Naive thymus-derived CD8-positive, alpha-beta T cell (primary cell): ENCODE data around the gene SLC6A1. TPM values are rescaled to one million over a fixed set of nuclear protein-coding genes. Genes with fewer than 3 reads are reported as not detected.
A peak's percentile ranks its signal among the peaks of the same experiment; 100 is the strongest.
"Not testable (repeated sequence)": the region's sequence is repeated elsewhere in the genome, so short reads cannot be mapped to it uniquely, and the experiment has no call there.

Source experiments
- ATAC-seq, 2 donors: fragments of 150-1000 bp; cut with Tn5 transposase in 1 of 2; sonication (Bioruptor Pico), chemical (Tn5 transposase) in 1 of 2; 1 replicate in 1 of 2; 2 replicates in 1 of 2; pipeline ENCODE4 v1.10.0; 2021; ENCODE audit warnings: mild to moderate bottlenecking in 2 of 2, moderate library complexity in 2 of 2
- POLR2A ChIA-PET: fragments of 350-600 bp; sonication (Branson Sonifier 250); formaldehyde crosslinking; loops from one replicate; lab custom pipeline; 2021; ENCODE audit warnings: antibody characterized with exemption; lab: Charles Lee
- DNase-seq, 10 donors: peaks; one replicate each; pipeline versions ENCODE4 v3.0.0 to v3.0.0-alpha.2; 2020 to 2022
- H3K27ac Mint-ChIP-seq, 10 donors: one replicate each; pipeline ENCODE4 v1.8.0; 2020 to 2022; ENCODE audit warnings: mild to moderate bottlenecking in 10 of 10, mixed read lengths in 10 of 10, moderate library complexity in 4 of 10, inconsistent platforms in 1 of 10
- H3K27me3 Mint-ChIP-seq, 5 donors: one replicate each; pipeline ENCODE4 v1.8.0; 2021 to 2022; ENCODE audit warnings: mixed read lengths in 5 of 5
- H3K36me3 Mint-ChIP-seq, 3 donors: one replicate each; pipeline ENCODE4 v1.8.0; 2020 to 2022; ENCODE audit warnings: mixed read lengths in 3 of 3, mild to moderate bottlenecking in 2 of 3, inconsistent platforms in 1 of 3
- H3K4me1 Mint-ChIP-seq, 4 donors: one replicate each; pipeline ENCODE4 v1.8.0; 2021 to 2022; ENCODE audit warnings: mixed read lengths in 4 of 4
- H3K4me3 Mint-ChIP-seq, 10 donors: one replicate each; pipeline ENCODE4 v1.8.0; 2020 to 2022; ENCODE audit warnings: mild to moderate bottlenecking in 10 of 10, mixed read lengths in 10 of 10, moderate library complexity in 6 of 10, inconsistent platforms in 1 of 10
- H3K9me3 Mint-ChIP-seq, 9 donors: one replicate each; pipeline ENCODE4 v1.8.0; 2020 to 2022; ENCODE audit warnings: mixed read lengths in 9 of 9, mild to moderate bottlenecking in 3 of 9, inconsistent platforms in 1 of 9, moderate library complexity in 1 of 9
- polyA plus RNA-seq, 3 donors: library from polyadenylated mRNA; unstranded; fragments of 300-500 nt; fragmentation: Illumina TruSeq; gene quantifications; one replicate each; pipeline ENCODE4 v1.2.3, GENCODE V29; 2021
- total RNA-seq, 8 experiments: library from RNA in 2 of 8; stranded (reverse) in 2 of 8; gene quantifications; one replicate each; pipeline ENCODE4 v1.2.3 and lab custom pipeline; 2021 to 2026

SLC6A1 gene
- total and polyA plus RNA-seq, 5 experiments from 2014 or later = not detected

- no peaks in the 10 kb centered on the region for H3K4me1 Mint-ChIP-seq
- ATAC-seq = no peak
- no peak overlapping the region for H3K27ac Mint-ChIP-seq
- H3K36me3 Mint-ChIP-seq = no peaks in the 10 kb centered on the region
- H3K27me3 Mint-ChIP-seq = peaks cover 0 to 23% (median 11%) of the 10 kb centered on the region in 5 donors
- peaks cover 0 to 3% (median 0%) of the 10 kb centered on the region in 9 donors for H3K9me3 Mint-ChIP-seq
- H3K4me3 Mint-ChIP-seq = no peak overlapping the region
- POLR2A ChIA-PET = no interaction called here
- DNase-seq = no peak
These were observed 55.0 kb downstream of the SLC6A1 start for GRCh38 chr3:11047500-11047899.

GRCh38 chr3:11050666-11051323, 58.2 kb downstream of the SLC6A1 start:
- Mint-ChIP-seq H3K4me3 (no peak overlapping the region), H3K36me3 (no peaks in the 10 kb centered on the region), H3K27me3 (peaks cover 10 to 25% (median 16%) of the 10 kb centered on the region in 5 donors), H3K4me1 (no peaks in the 10 kb centered on the region), H3K27ac (no peak overlapping the region), H3K9me3 (no peaks in the 10 kb centered on the region)
- ATAC-seq (no peak), DNase-seq (no peak)
- POLR2A ChIA-PET = no interaction called here

DNA sequence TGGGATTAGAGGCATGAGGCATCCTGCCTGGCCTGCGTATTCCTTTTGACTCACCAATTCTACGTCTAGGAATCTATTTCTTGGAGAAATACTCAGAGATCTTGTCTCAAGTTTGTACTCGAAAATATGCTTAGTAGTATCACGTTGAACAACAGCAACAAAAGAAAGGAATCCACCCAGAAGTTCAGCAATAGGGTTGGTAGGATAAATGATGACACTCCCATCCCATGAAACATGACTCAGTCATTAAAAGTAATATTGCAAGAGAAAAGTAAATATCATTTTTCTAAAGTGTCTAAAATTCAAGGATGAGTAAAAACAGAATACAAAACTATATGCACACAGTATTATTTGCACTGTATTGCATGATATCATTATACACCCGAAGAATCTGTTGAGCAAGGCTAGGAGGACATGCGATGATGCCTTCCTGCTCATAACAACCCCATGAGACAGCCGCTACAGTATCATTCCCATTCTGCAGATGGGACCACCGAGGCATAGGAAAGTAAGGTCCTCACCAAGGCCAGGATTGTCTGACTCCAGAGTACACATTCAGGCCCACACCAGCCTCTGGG, 61.5 kb downstream of the SLC6A1 start:
- Mint-ChIP-seq H3K4me1 (peaks cover 0 to 3% (median 0%) of the 10 kb centered on the region in 4 donors), H3K36me3 (no peaks in the 10 kb centered on the region), H3K4me3 (no peak overlapping the region), H3K27ac (no peak overlapping the region), H3K27me3 (peaks cover 16 to 38% (median 32%) of the 10 kb centered on the region in 5 donors), H3K9me3 (no peaks in the 10 kb centered on the region)
- no peak for ATAC-seq
- no peak for DNase-seq
- POLR2A ChIA-PET = no interaction called here

DNA sequence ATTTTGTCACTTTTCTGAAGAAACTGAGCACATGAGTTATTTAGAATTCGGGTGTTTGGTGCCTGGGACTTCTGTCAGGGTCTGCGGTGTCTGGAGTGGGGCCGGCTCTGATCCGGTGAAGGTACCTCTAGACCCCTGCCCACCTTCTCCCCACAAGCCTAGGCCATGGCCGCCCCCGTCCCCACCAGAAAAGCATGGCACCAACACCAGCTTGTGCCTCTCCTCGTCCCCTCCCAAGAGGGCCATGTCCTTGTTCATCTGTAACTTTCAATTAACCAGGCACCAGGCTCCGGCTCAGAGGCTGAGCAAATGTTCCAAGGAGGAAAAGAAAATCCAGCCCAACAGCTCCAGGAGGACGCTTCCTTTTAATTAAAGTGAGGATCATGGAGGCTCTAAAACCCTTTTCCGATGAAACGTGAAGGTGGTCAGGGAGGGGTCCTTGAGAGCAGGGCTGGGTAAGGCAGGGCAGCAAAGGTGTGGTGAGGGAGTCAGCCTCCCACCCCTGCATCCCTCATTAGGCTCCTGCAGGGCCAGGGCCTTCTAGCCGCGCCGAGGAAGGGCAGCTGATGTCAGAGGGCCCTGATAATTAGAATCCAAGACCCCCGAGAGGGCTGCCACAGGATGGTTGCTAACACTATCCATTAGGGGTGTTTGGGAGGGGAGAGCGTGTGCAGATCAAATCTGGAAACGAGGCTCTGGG, 62.3 kb downstream of the SLC6A1 start:
- ATAC-seq (no peak), DNase-seq (no peak)
- Mint-ChIP-seq H3K9me3 (no peaks in the 10 kb centered on the region), H3K36me3 (no peaks in the 10 kb centered on the region), H3K27ac (no peak overlapping the region), H3K27me3 (peaks cover 16 to 38% (median 29%) of the 10 kb centered on the region in 5 donors), H3K4me1 (peaks cover 0 to 3% (median 0%) of the 10 kb centered on the region in 4 donors), H3K4me3 (no peak overlapping the region)
- POLR2A ChIA-PET = no interaction called here

GRCh38 chr3:11055496-11055895, 62.9 kb downstream of the SLC6A1 start:
- H3K36me3 Mint-ChIP-seq = no peaks in the 10 kb centered on the region
- H3K9me3 Mint-ChIP-seq = no peaks in the 10 kb centered on the region
- no peak overlapping the region for H3K4me3 Mint-ChIP-seq
- peaks cover 16 to 38% (median 29%) of the 10 kb centered on the region in 5 donors for H3K27me3 Mint-ChIP-seq
- H3K4me1 Mint-ChIP-seq = peaks cover 0 to 3% (median 3%) of the 10 kb centered on the region in 4 donors
- no peak overlapping the region for H3K27ac Mint-ChIP-seq
- POLR2A ChIA-PET = no interaction called here
- ATAC-seq (no peak), DNase-seq (no peak)

GRCh38 chr3:11056531-11057050, 64.0 kb downstream of the SLC6A1 start:
- DNase-seq = no peak
- peaks cover 0 to 3% (median 3%) of the 10 kb centered on the region in 4 donors for H3K4me1 Mint-ChIP-seq
- H3K9me3 Mint-ChIP-seq = no peaks in the 10 kb centered on the region
- no peak overlapping the region for H3K27ac Mint-ChIP-seq
- peaks cover 16 to 32% (median 26%) of the 10 kb centered on the region in 5 donors for H3K27me3 Mint-ChIP-seq
- no peak for ATAC-seq
- POLR2A ChIA-PET = no interaction called here
- H3K36me3 Mint-ChIP-seq = no peaks in the 10 kb centered on the region
- H3K4me3 Mint-ChIP-seq = peak overlapping the region in 1 of 10 donors; percentile 1

DNA sequence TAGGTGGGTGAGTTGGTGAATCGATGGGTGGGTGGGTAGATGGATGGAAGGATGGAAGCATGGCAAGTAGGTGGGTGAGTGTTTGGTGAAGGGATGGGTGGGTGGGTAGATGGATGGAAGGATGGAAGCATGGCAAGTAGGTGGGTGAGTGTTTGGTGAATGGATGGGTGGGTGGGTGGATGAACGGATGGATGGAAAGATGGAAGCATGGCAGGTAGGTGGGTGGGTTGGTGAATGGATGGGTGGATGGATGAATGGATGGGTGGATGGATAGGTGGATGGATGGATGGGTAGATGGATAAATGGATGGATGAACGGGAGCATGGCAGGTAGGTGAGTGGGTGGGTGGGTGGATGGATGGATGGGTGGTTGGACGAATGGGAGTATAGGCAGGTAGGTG, 65.1 kb downstream of the SLC6A1 start:
- POLR2A ChIA-PET = no interaction called here
- no peaks in the 10 kb centered on the region for H3K36me3 Mint-ChIP-seq
- no peak overlapping the region for H3K27ac Mint-ChIP-seq
- H3K27me3 Mint-ChIP-seq = peaks cover 19 to 31% (median 26%) of the 10 kb centered on the region in 5 donors
- H3K4me3 Mint-ChIP-seq = no peak overlapping the region
- peaks cover 0 to 3% (median 3%) of the 10 kb centered on the region in 4 donors for H3K4me1 Mint-ChIP-seq
- H3K9me3 Mint-ChIP-seq = peaks cover 0 to 2% (median 0%) of the 10 kb centered on the region in 9 donors
- ATAC-seq = no peak
- DNase-seq = no peak

DNA sequence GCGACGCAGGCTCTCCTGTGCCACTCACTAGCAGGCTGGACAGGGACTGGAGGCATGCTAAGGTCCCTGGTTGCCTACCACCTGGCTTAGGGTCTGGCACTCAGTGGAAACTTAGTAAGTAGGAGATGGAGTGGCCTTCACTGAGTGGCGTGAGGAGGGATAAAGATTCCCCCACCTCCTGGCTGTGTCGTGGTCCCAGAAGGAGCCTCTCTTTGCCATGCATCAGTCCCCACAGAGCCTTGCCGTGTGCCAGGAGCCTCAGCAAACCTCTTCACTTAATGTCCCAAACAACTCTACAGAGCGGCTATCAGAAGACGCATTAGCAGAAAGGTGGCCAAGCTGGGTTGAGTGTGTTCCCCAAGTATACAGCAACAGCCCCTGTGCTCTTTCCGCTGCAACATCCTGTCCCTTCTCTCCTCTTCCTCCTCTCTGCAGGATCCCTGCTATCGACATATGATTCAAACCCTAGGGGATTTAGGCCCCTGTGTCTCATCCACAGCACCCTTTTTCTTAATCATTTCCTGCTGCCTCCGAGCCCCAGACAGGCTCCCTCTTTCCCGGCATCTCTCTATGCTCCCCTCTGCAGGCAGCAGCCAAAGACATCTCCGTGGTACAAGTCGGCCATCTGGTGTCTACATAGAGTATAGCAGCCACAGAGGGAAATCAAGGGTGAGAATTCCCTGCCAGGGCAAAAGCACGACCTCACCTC, 66.7 kb downstream of the SLC6A1 start:
- POLR2A ChIA-PET = no interaction called here
- ATAC-seq = peak in 1 of 2 donors; percentile 39

DNA sequence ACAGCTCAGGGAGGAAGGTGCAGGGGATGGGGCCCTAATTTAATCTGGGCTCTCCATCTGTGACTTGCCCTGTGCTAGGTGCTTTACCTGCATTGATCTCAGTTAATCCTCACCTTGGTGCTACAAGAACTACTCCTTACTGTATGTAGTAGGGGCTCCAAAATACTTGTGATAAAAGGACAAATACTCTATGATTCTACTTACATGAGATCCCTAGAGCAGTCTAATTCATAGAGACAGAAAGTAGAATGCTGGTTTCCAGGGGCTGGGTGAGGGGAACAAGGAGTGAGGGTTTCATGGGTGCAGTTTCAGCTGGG, 67.2 kb downstream of the SLC6A1 start:
- Mint-ChIP-seq H3K4me3 (no peak overlapping the region), H3K27me3 (peaks cover 11 to 37% (median 17%) of the 10 kb centered on the region in 5 donors), H3K9me3 (peaks cover 0 to 6% (median 0%) of the 10 kb centered on the region in 9 donors), H3K4me1 (peaks cover 0 to 3% (median 3%) of the 10 kb centered on the region in 4 donors), H3K27ac (no peak overlapping the region), H3K36me3 (no peaks in the 10 kb centered on the region)
- no peak for DNase-seq
- ATAC-seq = no peak
- POLR2A ChIA-PET = no interaction called here

More for the DNA sequence above, 66.7 kb downstream of the SLC6A1 start:
- Mint-ChIP-seq H3K4me3 (no peak overlapping the region), H3K27me3 (peaks cover 11 to 37% (median 15%) of the 10 kb centered on the region in 5 donors), H3K9me3 (peaks cover 0 to 4% (median 0%) of the 10 kb centered on the region in 9 donors), H3K27ac (no peak overlapping the region), H3K4me1 (peaks cover 0 to 3% (median 3%) of the 10 kb centered on the region in 4 donors), H3K36me3 (no peaks in the 10 kb centered on the region)
- peak in 1 of 10 donors; percentile 12 for DNase-seq

GRCh38 chr3:11060500-11061251, 68.1 kb downstream of the SLC6A1 start:
- DNase-seq = peak in 7 of 10 donors; percentile 10 to 44 (median 26)
- peak; percentile 42 to 50 for ATAC-seq
- Mint-ChIP-seq H3K4me3 (no peak overlapping the region), H3K27me3 (peaks cover 11 to 37% (median 19%) of the 10 kb centered on the region in 5 donors), H3K9me3 (peaks cover 0 to 7% (median 0%) of the 10 kb centered on the region in 9 donors), H3K27ac (no peak overlapping the region), H3K36me3 (no peaks in the 10 kb centered on the region), H3K4me1 (peaks cover 0 to 3% (median 3%) of the 10 kb centered on the region in 4 donors)
- POLR2A ChIA-PET = no interaction called here

GRCh38 chr3:11061268-11061871, 68.8 kb downstream of the SLC6A1 start:
- H3K27ac Mint-ChIP-seq, H3K4me3 Mint-ChIP-seq, DNase-seq, H3K4me1 Mint-ChIP-seq, POLR2A ChIA-PET, H3K36me3 Mint-ChIP-seq, ATAC-seq, H3K9me3 Mint-ChIP-seq: not testable (repeated sequence)
- peaks cover 11 to 37% (median 17%) of the 10 kb centered on the region in 5 donors for H3K27me3 Mint-ChIP-seq
